Epithelial cell of esophagus (primary cell): ENCODE results near the gene OR52M1.

ENCODE experiments used
- DNase-seq: peaks from one replicate; pipeline ENCODE4 v3.0.0; 2010; ENCODE audit warnings: low read depth
- H3K4me3 ChIP-seq: 2 replicates; pipeline ENCODE4 v1.5.1; 2011; ENCODE audit warnings: mild to moderate bottlenecking, low read length, control low read depth
- CTCF ChIP-seq: IDR thresholded peaks from 2 replicates; pipeline ENCODE4 v1.5.1; 2011; ENCODE audit warnings: low read depth, mild to moderate bottlenecking, low read length, control low read depth, inconsistent platforms; ENCODE audit not compliant: insufficient read depth; ENCODE audit errors: missing control alignments

OR52M1 gene

GRCh38 chr11:4544891-4545290, at the start of gene OR52M1:
Gene OR52M1 (plus strand): TSS chr11:4545191. CDS start chr11:4545191, 0 bp downstream.
- DNase-seq = no peak
- no peak within 1 kb of the TSS for H3K4me3 ChIP-seq
- no peak for TF ChIP-seq CTCF

GRCh38 chr11:4495487-4495886, 49.5 kb upstream of the OR52M1 start:
- no peak overlapping the region for H3K4me3 ChIP-seq
- TF ChIP-seq CTCF = no peak
- peak; percentile 27 for DNase-seq

- TF ChIP-seq CTCF = no peak
Measured at GRCh38 chr11:4495986-4496385, 49.0 kb upstream of the OR52M1 start.

GRCh38 chr11:4496557-4497248, 48.3 kb upstream of the OR52M1 start:
- peak; percentile 50 for DNase-seq
- no peak overlapping the region for H3K4me3 ChIP-seq
- no peak for TF ChIP-seq CTCF

More at GRCh38 chr11:4495986-4496385, 49.0 kb upstream of the OR52M1 start:
- no peak overlapping the region for H3K4me3 ChIP-seq
- DNase-seq = no peak

GRCh38 chr11:4508886-4509285, 36.1 kb upstream of the OR52M1 start:
- H3K4me3 ChIP-seq = no peak overlapping the region
- no peak for DNase-seq
- TF ChIP-seq CTCF = no peak

GRCh38 chr11:4511282-4512245, 33.4 kb upstream of the OR52M1 start:
- H3K4me3 ChIP-seq = no peak overlapping the region
- DNase-seq = no peak
- no peak for TF ChIP-seq CTCF

GRCh38 chr11:4514196-4514595, 30.8 kb upstream of the OR52M1 start:
- DNase-seq = no peak
- TF ChIP-seq CTCF = no peak
- H3K4me3 ChIP-seq = no peak overlapping the region
